ENCODE data around the gene EIF2B2.

The EIF2B2 gene

DNA sequence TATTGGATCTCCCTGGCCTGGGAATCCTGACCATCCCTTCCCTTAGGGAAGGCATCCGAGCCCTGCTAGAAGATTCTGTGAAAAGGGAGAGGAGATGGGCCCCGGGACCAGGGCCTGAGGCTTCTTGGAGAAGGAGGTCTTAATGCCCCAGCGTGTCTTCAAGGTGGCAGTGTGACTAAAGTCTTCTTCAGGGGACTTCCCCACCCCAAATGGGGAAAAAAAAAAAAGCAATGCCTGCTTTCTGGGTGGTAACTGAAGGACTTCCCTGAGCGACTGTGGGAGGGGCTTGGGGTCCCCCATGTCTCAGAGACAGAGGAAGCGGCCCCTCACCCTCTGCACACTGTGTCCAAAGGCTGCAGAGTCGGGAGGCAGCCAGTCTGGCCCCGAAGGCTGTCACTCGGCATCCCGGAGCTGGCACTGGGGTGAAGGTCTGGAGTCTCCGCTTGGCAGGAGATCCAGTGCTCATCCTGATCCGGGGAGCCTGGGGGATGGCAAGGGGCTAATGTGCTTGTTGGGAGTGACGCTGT lies 39.5 kb upstream of the EIF2B2 start:
- TF ChIP-seq, protein P1, sequence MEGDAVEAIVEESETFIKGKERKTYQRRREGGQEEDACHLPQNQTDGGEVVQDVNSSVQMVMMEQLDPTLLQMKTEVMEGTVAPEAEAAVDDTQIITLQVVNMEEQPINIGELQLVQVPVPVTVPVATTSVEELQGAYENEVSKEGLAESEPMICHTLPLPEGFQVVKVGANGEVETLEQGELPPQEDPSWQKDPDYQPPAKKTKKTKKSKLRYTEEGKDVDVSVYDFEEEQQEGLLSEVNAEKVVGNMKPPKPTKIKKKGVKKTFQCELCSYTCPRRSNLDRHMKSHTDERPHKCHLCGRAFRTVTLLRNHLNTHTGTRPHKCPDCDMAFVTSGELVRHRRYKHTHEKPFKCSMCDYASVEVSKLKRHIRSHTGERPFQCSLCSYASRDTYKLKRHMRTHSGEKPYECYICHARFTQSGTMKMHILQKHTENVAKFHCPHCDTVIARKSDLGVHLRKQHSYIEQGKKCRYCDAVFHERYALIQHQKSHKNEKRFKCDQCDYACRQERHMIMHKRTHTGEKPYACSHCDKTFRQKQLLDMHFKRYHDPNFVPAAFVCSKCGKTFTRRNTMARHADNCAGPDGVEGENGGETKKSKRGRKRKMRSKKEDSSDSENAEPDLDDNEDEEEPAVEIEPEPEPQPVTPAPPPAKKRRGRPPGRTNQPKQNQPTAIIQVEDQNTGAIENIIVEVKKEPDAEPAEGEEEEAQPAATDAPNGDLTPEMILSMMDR (IDR thresholded peaks at IDR 0.05; ENCODE audit: low read depth, low read length), result no peak
- in situ Hi-C loops (cut with HindIII; ENCODE audit: low sequenced_read_pairs), result no loop called here
- no peak for DNase-seq (ENCODE audit: low read depth, low spot score)
- H3K4me3 ChIP-seq (ENCODE audit: low read depth, low read length), result no peak overlapping the region

DNA sequence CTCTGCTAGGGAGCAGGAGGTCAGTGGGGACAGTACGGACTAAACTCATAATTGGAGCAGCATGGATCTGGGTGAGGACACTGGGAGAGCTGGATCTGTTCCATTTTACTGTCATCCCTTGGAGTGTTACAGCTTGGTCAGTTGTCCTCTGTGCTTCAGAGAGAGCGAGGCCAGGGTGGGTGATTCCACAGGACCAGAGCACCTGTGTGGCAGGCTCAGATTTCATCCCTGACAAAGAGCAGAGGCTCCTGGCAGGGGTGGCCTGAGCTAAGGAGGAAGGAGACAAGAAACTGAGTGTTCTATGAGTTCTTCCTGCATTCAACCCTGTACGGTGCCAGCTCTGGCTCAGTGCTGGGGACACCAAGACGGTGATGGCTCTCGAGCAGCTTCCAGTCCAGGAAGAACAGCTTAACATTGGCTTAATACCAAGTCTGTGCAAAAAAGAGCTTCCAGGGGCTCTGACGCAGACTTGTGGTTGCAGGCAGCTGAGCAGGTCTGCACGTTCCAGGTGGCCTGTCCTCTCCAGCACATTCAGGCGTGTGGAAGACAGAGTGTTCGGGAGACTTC lies 38.9 kb upstream of the EIF2B2 start:
- H3K4me3 ChIP-seq (ENCODE audit: low read depth, low read length), result no peak overlapping the region
- TF ChIP-seq, protein P1 (IDR thresholded peaks at IDR 0.05; ENCODE audit: low read depth, low read length), result no peak
- in situ Hi-C loops (cut with HindIII; ENCODE audit: low sequenced_read_pairs), result no loop called here
- DNase-seq (ENCODE audit: low read depth, low spot score), result peak; percentile 76

DNA sequence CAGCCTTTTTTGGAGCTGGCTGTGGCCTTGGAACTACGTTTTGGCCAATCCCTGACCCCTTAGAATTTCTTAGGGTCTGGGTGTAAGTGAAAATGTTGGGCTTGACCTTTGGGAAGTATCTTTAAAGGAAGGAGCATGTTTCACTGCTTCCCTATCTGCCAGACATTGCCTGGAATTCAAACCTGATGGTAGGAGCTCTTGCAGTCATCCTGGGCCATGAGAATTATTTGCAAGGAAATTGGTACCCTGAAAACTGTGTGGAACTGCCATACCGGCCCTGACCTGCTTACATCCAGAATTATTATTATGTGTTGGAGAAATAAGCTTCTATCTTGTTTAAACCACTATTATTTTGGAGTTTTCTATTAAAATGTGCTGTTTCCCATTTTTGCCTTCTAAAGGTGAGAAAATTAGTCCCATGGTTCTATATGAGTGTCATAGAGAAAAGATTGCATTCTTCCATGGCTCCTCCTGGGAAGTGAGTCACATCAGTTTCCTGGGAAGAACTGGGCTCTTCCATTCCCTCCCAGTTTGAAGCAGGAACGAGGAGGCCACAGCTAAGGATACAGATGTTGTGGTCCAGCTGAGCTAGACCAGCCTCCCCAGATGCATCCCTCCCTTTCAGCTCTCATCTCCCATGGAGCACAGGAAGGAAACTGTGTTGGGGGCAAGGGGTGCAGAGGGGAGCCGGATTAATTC lies 37.8 kb upstream of the EIF2B2 start:
- no peak overlapping the region for H3K4me3 ChIP-seq (ENCODE audit: low read depth, low read length)
- in situ Hi-C loops (cut with HindIII; ENCODE audit: low sequenced_read_pairs), result no loop called here
- TF ChIP-seq, protein P1 (IDR thresholded peaks at IDR 0.05; ENCODE audit: low read depth, low read length), result no peak
- peak; percentile 71 for DNase-seq (ENCODE audit: low read depth, low spot score)

DNA sequence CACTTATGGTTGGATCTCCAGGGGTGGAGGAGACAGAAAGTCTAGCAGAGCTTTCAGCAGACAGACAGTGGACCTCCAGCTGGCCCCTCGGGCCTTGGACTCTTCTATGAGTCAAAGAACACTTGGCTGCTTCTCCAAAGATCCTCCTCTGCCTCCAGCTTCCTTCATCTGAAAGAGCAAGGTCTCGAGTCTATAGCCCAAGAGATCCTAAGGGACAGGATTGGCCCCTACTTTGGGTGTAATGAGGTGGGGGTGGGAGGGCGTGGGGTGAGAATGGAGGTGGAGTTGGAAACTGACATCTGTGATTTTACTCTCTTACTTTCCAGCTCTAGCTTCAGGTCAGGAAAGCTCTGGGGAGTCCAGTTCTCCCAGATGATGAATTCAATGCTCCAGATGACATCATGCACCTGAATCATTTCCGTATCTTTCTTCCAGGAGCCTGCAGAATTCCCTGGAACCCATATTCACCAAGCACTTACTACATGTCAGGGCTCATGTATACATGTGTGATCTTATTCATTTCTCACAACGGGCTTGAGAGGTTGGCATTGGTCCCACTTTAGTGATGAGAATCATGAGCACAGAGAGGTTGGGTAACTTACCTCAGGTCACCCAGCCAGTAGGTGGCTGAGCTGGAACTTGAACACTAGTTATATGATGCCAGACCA lies 37.1 kb upstream of the EIF2B2 start:
- DNase-seq (ENCODE audit: low read depth, low spot score), result peak; percentile 45
- in situ Hi-C loops (cut with HindIII; ENCODE audit: low sequenced_read_pairs), result no loop called here
- TF ChIP-seq, protein P1 (IDR thresholded peaks at IDR 0.05; ENCODE audit: low read depth, low read length), result no peak
- H3K4me3 ChIP-seq (ENCODE audit: low read depth, low read length), result no peak overlapping the region

DNA sequence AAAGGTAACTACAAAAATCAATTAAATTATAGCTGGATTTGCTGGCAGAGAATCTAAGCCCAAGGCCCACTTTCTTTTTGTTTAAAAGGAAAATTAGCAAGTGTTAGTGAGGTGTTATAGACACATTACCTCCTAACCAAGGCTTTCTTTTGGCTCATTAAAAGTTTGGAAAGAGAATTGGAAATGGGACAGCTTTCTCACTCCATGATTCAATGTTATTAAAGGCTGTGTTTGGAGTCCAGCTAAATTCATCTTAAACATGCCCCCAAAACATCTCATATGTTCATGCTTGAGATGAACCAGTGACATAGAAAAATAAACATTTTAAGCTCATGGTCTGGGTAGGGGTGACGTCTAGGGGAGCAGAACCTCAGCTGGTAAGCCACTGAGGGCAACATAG lies 33.9 kb upstream of the EIF2B2 start:
- TF ChIP-seq, protein P1 (IDR thresholded peaks at IDR 0.05; ENCODE audit: low read depth, low read length), result no peak
- H3K4me3 ChIP-seq (ENCODE audit: low read depth, low read length), result no peak overlapping the region
- no peak for DNase-seq (ENCODE audit: low read depth, low spot score)
- in situ Hi-C loops (cut with HindIII; ENCODE audit: low sequenced_read_pairs), result no loop called here

DNA sequence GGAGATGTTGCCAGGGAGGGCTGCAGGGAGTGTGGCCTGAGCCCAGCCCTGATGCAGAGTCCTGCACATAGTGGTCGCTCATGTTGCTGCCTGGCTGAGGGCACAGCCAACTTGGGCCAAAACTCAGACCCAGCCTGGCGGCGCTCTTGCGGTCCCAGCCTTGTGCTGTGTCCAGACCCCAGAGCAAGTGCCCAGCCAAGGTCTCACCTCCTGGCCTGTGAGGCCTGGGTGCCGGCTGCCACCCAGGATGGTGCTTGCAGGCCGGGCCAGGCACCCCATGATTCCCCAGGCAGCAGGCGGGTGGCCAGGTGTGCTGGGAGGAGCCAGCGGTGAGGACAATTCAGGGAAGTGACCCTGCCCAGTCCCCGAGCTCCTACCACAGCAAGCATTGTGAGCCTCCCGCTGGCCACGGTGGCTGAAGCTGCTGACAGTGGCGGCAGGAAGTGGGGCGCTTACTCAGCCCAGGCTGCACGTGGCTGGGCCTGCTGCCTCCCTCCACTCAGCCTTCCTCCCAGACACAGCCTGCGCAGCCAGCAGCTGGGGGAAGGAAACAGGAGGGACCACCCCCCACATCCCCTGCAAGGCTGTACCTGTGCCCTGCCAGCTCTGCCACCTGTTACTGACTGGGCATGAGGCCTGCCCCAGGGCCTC lies 29.6 kb upstream of the EIF2B2 start:
- DNase-seq (ENCODE audit: low read depth, low spot score), result peak; percentile 22
- TF ChIP-seq, protein P1 (IDR thresholded peaks at IDR 0.05; ENCODE audit: low read depth, low read length), result no peak
- no peak overlapping the region for H3K4me3 ChIP-seq (ENCODE audit: low read depth, low read length)
- in situ Hi-C loops (cut with HindIII; ENCODE audit: low sequenced_read_pairs), result no loop called here
